ENCODE measurements around the gene TPM1. TPM values are rescaled to one million over a fixed set of nuclear protein-coding genes. Genes with fewer than 3 reads are reported as not detected.

Gene TPM1
- total RNA-seq, 4 donors from 2014 or later, result 656 to 1,383 (median 909) TPM

DNA sequence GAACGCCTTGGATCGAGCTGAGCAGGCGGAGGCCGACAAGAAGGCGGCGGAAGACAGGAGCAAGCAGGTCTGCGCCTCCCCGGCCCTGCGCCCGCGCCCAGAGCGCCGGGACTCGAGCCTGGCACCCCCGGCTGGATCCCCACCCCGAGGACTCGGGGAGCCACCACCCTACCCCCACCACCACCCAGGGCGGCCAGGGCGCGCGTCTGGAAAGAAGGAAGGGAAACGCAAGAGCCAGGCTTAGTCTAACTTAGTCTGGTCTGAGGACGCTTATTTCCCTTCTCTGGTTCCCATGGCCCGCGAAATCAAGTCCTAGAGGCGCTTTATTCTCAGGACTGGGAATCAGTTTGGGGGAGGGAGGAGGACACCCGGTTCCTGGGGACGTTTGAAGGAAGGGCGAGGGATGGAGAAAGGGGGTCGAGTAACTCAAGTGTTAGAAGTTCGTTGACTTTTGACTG is 359 bp downstream of the TPM1 start:
- DNase-seq, result no peak
- Histone ChIP-seq H3K27me3 (peaks cover 0 to 28% (median 6%) of the 10 kb centered on the region in 3 donors), H3K4me3 (peak overlapping the region; percentile 71 to 93 (median 83)), H3K27ac (peak overlapping the region; percentile 86 to 96 (median 91)), H3K36me3 (no peaks in the 10 kb centered on the region), H3K9me3 (no peaks in the 10 kb centered on the region), H3K4me1 (peaks cover 35 to 44% of the 10 kb centered on the region in 2 donors)
- in situ Hi-C loops (cut with MboI; ENCODE audit: low sequenced_read_pairs in 4 of 4), result no loop called here
- ATAC-seq, result peak; percentile 12 to 13
- intact Hi-C loops (cut with DNase I; ENCODE audit: low total_unique reads), result loop anchor here (10.0 kb wide), 2 partner anchors 112 to 462 kb away; partner anchors contain the start of genes RPS27L and USP3
- TF ChIP-seq POLR2A (IDR thresholded peaks at IDR 0.05), result no peak
- TF ChIP-seq, protein P1, sequence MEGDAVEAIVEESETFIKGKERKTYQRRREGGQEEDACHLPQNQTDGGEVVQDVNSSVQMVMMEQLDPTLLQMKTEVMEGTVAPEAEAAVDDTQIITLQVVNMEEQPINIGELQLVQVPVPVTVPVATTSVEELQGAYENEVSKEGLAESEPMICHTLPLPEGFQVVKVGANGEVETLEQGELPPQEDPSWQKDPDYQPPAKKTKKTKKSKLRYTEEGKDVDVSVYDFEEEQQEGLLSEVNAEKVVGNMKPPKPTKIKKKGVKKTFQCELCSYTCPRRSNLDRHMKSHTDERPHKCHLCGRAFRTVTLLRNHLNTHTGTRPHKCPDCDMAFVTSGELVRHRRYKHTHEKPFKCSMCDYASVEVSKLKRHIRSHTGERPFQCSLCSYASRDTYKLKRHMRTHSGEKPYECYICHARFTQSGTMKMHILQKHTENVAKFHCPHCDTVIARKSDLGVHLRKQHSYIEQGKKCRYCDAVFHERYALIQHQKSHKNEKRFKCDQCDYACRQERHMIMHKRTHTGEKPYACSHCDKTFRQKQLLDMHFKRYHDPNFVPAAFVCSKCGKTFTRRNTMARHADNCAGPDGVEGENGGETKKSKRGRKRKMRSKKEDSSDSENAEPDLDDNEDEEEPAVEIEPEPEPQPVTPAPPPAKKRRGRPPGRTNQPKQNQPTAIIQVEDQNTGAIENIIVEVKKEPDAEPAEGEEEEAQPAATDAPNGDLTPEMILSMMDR (IDR thresholded peaks at IDR 0.05 in 4 of 5, conservative IDR thresholded peaks at IDR 0.05 in 1 of 5), result no peak

DNA sequence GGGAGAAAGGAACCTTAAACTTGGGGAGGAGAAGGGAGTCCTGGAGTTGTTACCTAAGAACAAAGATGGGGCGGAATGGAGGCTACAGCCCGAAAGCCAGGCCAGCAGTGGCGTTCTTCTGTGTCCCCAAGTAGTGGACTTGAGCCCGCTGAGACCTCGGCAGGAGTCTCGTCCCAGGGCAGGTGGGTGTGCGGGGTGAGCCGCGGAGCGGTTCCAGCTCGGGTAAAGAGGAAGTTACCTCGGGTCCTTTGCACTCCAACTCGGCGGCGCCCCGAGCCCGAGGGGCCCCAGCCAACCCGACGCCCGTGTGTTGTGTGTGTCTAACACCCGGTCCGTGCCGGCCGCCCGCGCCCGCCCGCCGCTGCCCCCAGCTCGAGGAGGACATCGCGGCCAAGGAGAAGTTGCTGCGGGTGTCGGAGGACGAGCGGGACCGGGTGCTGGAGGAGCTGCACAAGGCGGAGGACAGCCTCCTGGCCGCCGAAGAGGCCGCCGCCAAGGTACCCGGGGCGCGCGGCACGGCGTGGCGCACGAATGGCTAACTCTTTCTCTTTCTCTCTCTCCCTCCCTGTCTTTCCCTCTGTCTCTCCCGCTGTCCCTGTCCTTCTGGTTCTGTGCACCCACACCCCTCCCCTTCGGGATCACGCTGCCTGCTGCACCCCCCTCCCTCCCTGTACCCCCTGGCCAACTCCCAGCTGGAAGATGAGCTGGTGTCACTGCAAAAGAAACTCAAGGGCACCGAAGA is 959 bp downstream of the TPM1 start:
- DNase-seq (peak in 1 of 2 donors; percentile 39), ATAC-seq (no peak)
- intact Hi-C loops (cut with DNase I; ENCODE audit: low total_unique reads) (loop anchor here (10.0 kb wide), 2 partner anchors 111 to 461 kb away; partner anchors contain the start of genes RPS27L and USP3), in situ Hi-C loops (cut with MboI; ENCODE audit: low sequenced_read_pairs in 4 of 4) (no loop called here)
- no peaks in the 10 kb centered on the region for H3K36me3 ChIP-seq
- H3K4me3 ChIP-seq, result peak overlapping the region; percentile 71 to 93 (median 83)
- no peaks in the 10 kb centered on the region for H3K9me3 ChIP-seq
- H3K4me1 ChIP-seq, result peaks cover 35 to 45% of the 10 kb centered on the region in 2 donors
- TF ChIP-seq, protein P1 (IDR thresholded peaks at IDR 0.05 in 4 of 5, conservative IDR thresholded peaks at IDR 0.05 in 1 of 5), result no peak
- peak in 1 of 2 donors; percentile 19 for TF ChIP-seq POLR2A (IDR thresholded peaks at IDR 0.05)
- H3K27ac ChIP-seq, result peak overlapping the region; percentile 86 to 96 (median 91)
- H3K27me3 ChIP-seq, result peaks cover 0 to 28% (median 6%) of the 10 kb centered on the region in 3 donors

GRCh38 chr15:63044077-63044644 is 1.6 kb downstream of the TPM1 start:
- Histone ChIP-seq H3K27me3 (peaks cover 0 to 28% (median 6%) of the 10 kb centered on the region in 3 donors), H3K4me1 (peaks cover 37 to 51% of the 10 kb centered on the region in 2 donors)

GRCh38 chr15:63044645-63045464 is 2.3 kb downstream of the TPM1 start:
- peak overlapping the region; percentile 71 to 93 (median 83) for H3K4me3 ChIP-seq
- intact Hi-C loops (cut with DNase I; ENCODE audit: low total_unique reads), result loop anchor here (5.0 to 10.0 kb wide), 3 partner anchors 110 to 460 kb away; partner anchors contain the start of genes RPS27L and USP3
- ATAC-seq (no peak), DNase-seq (no peak)
- no peak for TF ChIP-seq POLR2A (IDR thresholded peaks at IDR 0.05)
- TF ChIP-seq, protein P1 (IDR thresholded peaks at IDR 0.05 in 4 of 5, conservative IDR thresholded peaks at IDR 0.05 in 1 of 5), result no peak
- H3K4me1 ChIP-seq, result peaks cover 42 to 55% of the 10 kb centered on the region in 2 donors
- H3K27me3 ChIP-seq, result peaks cover 0 to 28% (median 6%) of the 10 kb centered on the region in 3 donors
- in situ Hi-C loops (cut with MboI; ENCODE audit: low sequenced_read_pairs in 4 of 4), result no loop called here
- no peaks in the 10 kb centered on the region for H3K36me3 ChIP-seq
- H3K9me3 ChIP-seq, result no peaks in the 10 kb centered on the region
- H3K27ac ChIP-seq, result peak overlapping the region; percentile 86 to 96 (median 91)

More at GRCh38 chr15:63044077-63044644, 1.6 kb downstream of the TPM1 start:
- Histone ChIP-seq H3K4me3 (peak overlapping the region; percentile 71 to 93 (median 83)), H3K36me3 (no peaks in the 10 kb centered on the region), H3K27ac (peak overlapping the region; percentile 86 to 96 (median 91)), H3K9me3 (no peaks in the 10 kb centered on the region)
- DNase-seq, result no peak
- intact Hi-C loops (cut with DNase I; ENCODE audit: low total_unique reads), result loop anchor here (10.0 kb wide), 2 partner anchors 111 to 461 kb away; partner anchors contain the start of genes RPS27L and USP3
- in situ Hi-C loops (cut with MboI; ENCODE audit: low sequenced_read_pairs in 4 of 4), result no loop called here
- ATAC-seq, result no peak
- no peak for TF ChIP-seq POLR2A (IDR thresholded peaks at IDR 0.05)
- TF ChIP-seq, protein P1 (IDR thresholded peaks at IDR 0.05 in 4 of 5, conservative IDR thresholded peaks at IDR 0.05 in 1 of 5), result no peak

All from gastrocnemius medialis (tissue), 4 donors.